GM12892 (cell line): ENCODE data around the gene WNT7B.

Experiments
- POLR2A ChIP-seq: IDR thresholded peaks from 2 replicates; pipeline ENCODE4 v1.6.1; 2011; ENCODE audit warnings: low read depth, low read length, control low read depth
- POLR2AphosphoS5 ChIP-seq: IDR thresholded peaks from 2 replicates; pipeline ENCODE4 v1.6.1; 2011; ENCODE audit warnings: low read depth, low read length, control low read depth
- TAF1 ChIP-seq: IDR thresholded peaks from 2 replicates; pipeline ENCODE4 v1.6.1; 2011; ENCODE audit warnings: low read depth, mild to moderate bottlenecking, control low read depth, low read length, borderline replicate concordance

DNA sequence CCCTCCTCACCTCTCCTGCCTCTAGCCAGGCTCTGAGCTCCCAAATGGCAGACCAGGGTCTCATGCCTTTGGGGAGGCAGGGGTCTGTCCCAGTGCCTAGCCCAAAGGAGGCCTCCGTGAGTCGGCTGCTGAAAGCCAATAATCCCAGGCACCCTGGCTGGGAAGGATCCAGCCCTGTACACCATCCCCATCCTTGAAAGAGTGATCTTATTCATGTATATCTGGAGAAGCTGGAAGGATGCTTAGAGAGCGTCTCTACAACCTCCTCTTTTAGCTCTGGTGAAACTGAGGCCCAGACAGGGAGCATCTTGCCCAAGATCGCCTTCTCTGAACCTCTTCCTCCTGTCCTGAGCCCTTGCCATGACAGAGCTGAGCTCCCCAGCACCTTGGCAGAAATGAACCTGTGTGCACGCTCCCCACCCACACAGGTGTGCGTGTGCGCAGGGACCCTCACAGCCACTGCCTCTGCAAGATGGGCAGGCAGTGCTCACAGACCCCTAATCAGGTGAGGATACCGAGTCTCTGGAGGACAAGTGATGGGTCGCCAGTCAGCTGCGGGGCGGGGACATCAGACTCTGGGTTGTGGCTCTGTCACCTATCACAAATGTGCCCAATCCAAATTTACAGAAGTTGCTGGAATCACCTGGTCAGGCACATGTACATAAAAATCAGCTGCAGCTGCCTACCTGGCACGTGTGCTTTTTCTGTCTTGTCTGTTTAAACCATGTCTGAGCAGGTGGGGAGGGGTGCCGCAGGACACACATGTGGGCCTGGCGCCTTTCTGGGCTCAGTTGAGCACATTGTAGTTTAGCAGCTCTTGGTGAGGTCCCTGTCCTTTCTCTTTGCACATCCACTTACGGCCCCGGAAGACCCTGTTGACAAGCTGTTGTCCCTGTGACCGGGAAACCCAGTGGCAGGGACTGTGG, 49.3 kb upstream of the WNT7B start:
- TF ChIP-seq POLR2A (no peak), POLR2AphosphoS5 (no peak), TAF1 (no peak)
